Aorta (tissue), 5 donors: ENCODE measurements around the gene CREB5. TPM values are rescaled to one million over a fixed set of nuclear protein-coding genes. Genes with fewer than 3 reads are reported as not detected.

Experiments used
- ATAC-seq: fragments of 200-7000 bp; cut with Tn5 transposase; one replicate; pipeline ENCODE4 v1.9.1; 2022; ENCODE audit warnings: moderate library complexity; ENCODE audit not compliant: low FRiP score
- DNase-seq, 2 donors: peaks; one replicate each; pipeline ENCODE4 v3.0.0-alpha.2; 2020
- H3K27ac ChIP-seq, 2 donors: one replicate each; pipeline ENCODE4 v1.5.1; 2013; ENCODE audit warnings: low read length in 2 of 2, mild to moderate bottlenecking in 2 of 2, moderate library complexity in 2 of 2, control low read depth in 1 of 2, inconsistent platforms in 1 of 2, low read depth in 1 of 2
- H3K27me3 ChIP-seq, 2 donors: one replicate each; pipeline ENCODE4 v1.6.1; 2013; ENCODE audit warnings: control low read depth in 1 of 2, low read length in 1 of 2, mild to moderate bottlenecking in 1 of 2, moderate library complexity in 1 of 2; ENCODE audit not compliant: insufficient read depth in 2 of 2, control insufficient read depth in 1 of 2
- H3K36me3 ChIP-seq, 2 donors: one replicate each; pipeline ENCODE4 v1.6.1; 2013; ENCODE audit warnings: control low read depth in 1 of 2, low read length in 1 of 2, mild to moderate bottlenecking in 1 of 2; ENCODE audit not compliant: insufficient read depth in 2 of 2, control insufficient read depth in 1 of 2
- H3K4me1 ChIP-seq, 2 donors: one replicate each; pipeline ENCODE4 v1.6.1; 2013; ENCODE audit warnings: low read length in 2 of 2, control low read depth in 1 of 2, mild to moderate bottlenecking in 1 of 2, moderate library complexity in 1 of 2; ENCODE audit not compliant: insufficient read depth in 2 of 2, control insufficient read depth in 1 of 2
- H3K4me3 ChIP-seq, 2 donors: one replicate each; pipeline ENCODE4 v1.5.1; 2013; ENCODE audit warnings: low read length in 2 of 2, control low read depth in 1 of 2, mild to moderate bottlenecking in 1 of 2
- H3K9me3 ChIP-seq: one replicate; pipeline ENCODE4 v1.6.1; 2013; ENCODE audit warnings: mild to moderate bottlenecking, low read length; ENCODE audit not compliant: control insufficient read depth
- WGBS, 2 donors: extraction: QIAGEN DNeasy Blood & Tissue Kit; methylation state at CpG; one replicate each; pipeline ENCODE4 v1.1.7; 2013; 5-methylcytosine and 5-hydroxymethylcytosine counted together
- intact Hi-C, 2 donors: fragments of 100-400 bp; cut with DNase I; formaldehyde crosslinking; loops; one replicate each; pipeline versions ENCODE4 v1.14.2 to v1.15.0; 2022
- polyA plus RNA-seq, 2 donors: library from polyadenylated mRNA; stranded (reverse); fragments of 200-250 nt; gene quantifications; one replicate each; pipeline ENCODE4 v1.2.3, GENCODE V29; 2013
- total RNA-seq, 2 donors: library from RNA; stranded (reverse); fragmentation: NEBNext Ultra II Directional; extraction: Animal tissue kit (Norgen Biotek cat#: 25700); gene quantifications; one replicate each; pipeline ENCODE4 v1.2.1, GENCODE V29; 2021
- donor health status: healthy with polysubstance abuse.
- donor health status: Bipolar disorder and iron deficiency.
- donor health status: DM: no; HTN: no; CAD: no.
- donor health status: DM: no; HTN: no; CAD: no.
- donor health status: DM: yes; HTN: yes; CAD: no.

Gene CREB5
- total and polyA plus RNA-seq, 4 donors: 2.6 to 57.1 (median 17.9) TPM

- no peak overlapping the region for H3K4me3 ChIP-seq
- no peaks in the 10 kb centered on the region for H3K36me3 ChIP-seq
- H3K9me3 ChIP-seq: no peaks in the 10 kb centered on the region
- no peak for DNase-seq
- intact Hi-C loops: no loop called here
- no peak overlapping the region for H3K27ac ChIP-seq
- no peaks in the 10 kb centered on the region for H3K27me3 ChIP-seq
- H3K4me1 ChIP-seq: peaks cover 0 to 3% of the 10 kb centered on the region in 2 donors
- no peak for ATAC-seq
- 74 to 85% methylated on average over 13 of the region's 13 CpGs for WGBS, 2 donors
Measured at GRCh38 chr7:28570113-28570969, 158.0 kb downstream of the CREB5 start.

- WGBS, 2 donors: 80 to 92% methylated on average over 4 of the region's 4 CpGs
- intact Hi-C loops: no loop called here
- Histone ChIP-seq H3K36me3 (no peaks in the 10 kb centered on the region), H3K27me3 (no peaks in the 10 kb centered on the region), H3K27ac (no peak overlapping the region), H3K4me3 (no peak overlapping the region), H3K4me1 (peaks cover 0 to 3% of the 10 kb centered on the region in 2 donors), H3K9me3 (no peaks in the 10 kb centered on the region)
- ATAC-seq (no peak), DNase-seq (no peak)
Measured at GRCh38 chr7:28570970-28571288, 158.6 kb downstream of the CREB5 start.

- no peak overlapping the region for H3K4me3 ChIP-seq
- intact Hi-C loops: no loop called here
- WGBS, 2 donors: 94 to 98% methylated on average over 4 of the region's 4 CpGs
- H3K9me3 ChIP-seq: no peaks in the 10 kb centered on the region
- no peak overlapping the region for H3K27ac ChIP-seq
- DNase-seq (no peak), ATAC-seq (no peak)
- no peaks in the 10 kb centered on the region for H3K36me3 ChIP-seq
- no peaks in the 10 kb centered on the region for H3K27me3 ChIP-seq
- peaks cover 0 to 3% of the 10 kb centered on the region in 2 donors for H3K4me1 ChIP-seq
Measured at GRCh38 chr7:28571405-28571804, 159.1 kb downstream of the CREB5 start.

- 83 to 88% methylated on average over 5 of the region's 5 CpGs for WGBS, 2 donors
- DNase-seq (no peak), ATAC-seq (no peak)
- H3K27ac ChIP-seq: no peak overlapping the region
- no peaks in the 10 kb centered on the region for H3K9me3 ChIP-seq
- no peak overlapping the region for H3K4me3 ChIP-seq
- H3K36me3 ChIP-seq: no peaks in the 10 kb centered on the region
- intact Hi-C loops: no loop called here
- no peaks in the 10 kb centered on the region for H3K27me3 ChIP-seq
- H3K4me1 ChIP-seq: peaks cover 0 to 3% of the 10 kb centered on the region in 2 donors
Measured at GRCh38 chr7:28572321-28573058, 160.2 kb downstream of the CREB5 start.

- ATAC-seq (no peak), DNase-seq (no peak)
- H3K36me3 ChIP-seq: no peaks in the 10 kb centered on the region
Measured at GRCh38 chr7:28573059-28573553, 160.8 kb downstream of the CREB5 start.

GRCh38 chr7:28573651-28574301 lies 161.5 kb downstream of the CREB5 start:
- intact Hi-C loops: no loop called here
- Histone ChIP-seq H3K4me3 (no peak overlapping the region), H3K9me3 (no peaks in the 10 kb centered on the region), H3K36me3 (no peaks in the 10 kb centered on the region), H3K27me3 (no peaks in the 10 kb centered on the region), H3K4me1 (peaks cover 0 to 3% of the 10 kb centered on the region in 2 donors), H3K27ac (no peak overlapping the region)
- 57 to 58% methylated on average over 6 of the region's 6 CpGs for WGBS, 2 donors
- ATAC-seq (no peak), DNase-seq (no peak)

More at GRCh38 chr7:28573059-28573553, 160.8 kb downstream of the CREB5 start:
- H3K27ac ChIP-seq: no peak overlapping the region
- H3K27me3 ChIP-seq: no peaks in the 10 kb centered on the region
- peaks cover 0 to 3% of the 10 kb centered on the region in 2 donors for H3K4me1 ChIP-seq
- H3K4me3 ChIP-seq: no peak overlapping the region
- WGBS, 2 donors: 28 to 33% methylated on average over 6 of the region's 6 CpGs
- intact Hi-C loops: no loop called here
- H3K9me3 ChIP-seq: no peaks in the 10 kb centered on the region

GRCh38 chr7:28575241-28575643 lies 162.9 kb downstream of the CREB5 start:
- WGBS, 2 donors: 94 to 95% methylated on average over 5 of the region's 5 CpGs
- H3K4me3 ChIP-seq: no peak overlapping the region

GRCh38 chr7:28576656-28577055 lies 164.3 kb downstream of the CREB5 start:
- no peak for ATAC-seq
- Histone ChIP-seq H3K27ac (no peak overlapping the region), H3K36me3 (no peaks in the 10 kb centered on the region), H3K4me3 (no peak overlapping the region), H3K4me1 (no peaks in the 10 kb centered on the region), H3K9me3 (no peaks in the 10 kb centered on the region), H3K27me3 (no peaks in the 10 kb centered on the region)
- intact Hi-C loops: no loop called here
- DNase-seq: no peak

More at GRCh38 chr7:28575241-28575643, 162.9 kb downstream of the CREB5 start:
- no peak for DNase-seq
- intact Hi-C loops: no loop called here
- Histone ChIP-seq H3K27ac (no peak overlapping the region), H3K4me1 (no peaks in the 10 kb centered on the region), H3K27me3 (no peaks in the 10 kb centered on the region), H3K9me3 (no peaks in the 10 kb centered on the region), H3K36me3 (no peaks in the 10 kb centered on the region)
- no peak for ATAC-seq
